ENCODE data around the gene ZNF384.

DNA sequence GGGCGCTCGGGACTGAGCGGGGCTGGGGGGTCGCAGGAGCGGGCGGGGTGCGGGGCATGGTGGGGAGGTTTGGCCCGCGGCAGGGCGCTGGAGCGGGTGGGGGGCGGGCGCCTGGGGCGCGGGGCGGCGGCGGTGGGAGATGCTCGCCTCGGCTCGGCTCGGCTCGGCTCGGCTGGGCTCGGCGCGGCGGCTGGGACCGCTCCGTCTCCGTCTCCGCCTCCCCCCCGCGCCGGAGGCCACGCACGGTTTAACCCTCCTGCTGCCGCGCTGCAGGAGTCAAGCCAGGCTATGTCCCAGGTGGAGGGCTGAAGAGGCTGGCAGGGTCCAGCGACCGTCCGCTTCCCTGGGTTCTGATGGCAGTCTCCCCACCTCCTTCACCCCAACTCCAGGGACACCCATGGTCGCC, 11.5 kb upstream of the ZNF384 start, which contains the start of gene PIANP:
- no peak for TF ChIP-seq POLR2A (IDR thresholded peaks at IDR 0.05)
- no peak for TF ChIP-seq CTCF (IDR thresholded peaks at IDR 0.05)
